ENCODE results near the gene TOM1L2. TPM values are rescaled to one million over a fixed set of nuclear protein-coding genes. Genes with fewer than 3 reads are reported as not detected.

TOM1L2 gene
- total RNA-seq, 4 donors from 2014 or later, result 17.5 to 44.6 (median 27.1) TPM

DNA sequence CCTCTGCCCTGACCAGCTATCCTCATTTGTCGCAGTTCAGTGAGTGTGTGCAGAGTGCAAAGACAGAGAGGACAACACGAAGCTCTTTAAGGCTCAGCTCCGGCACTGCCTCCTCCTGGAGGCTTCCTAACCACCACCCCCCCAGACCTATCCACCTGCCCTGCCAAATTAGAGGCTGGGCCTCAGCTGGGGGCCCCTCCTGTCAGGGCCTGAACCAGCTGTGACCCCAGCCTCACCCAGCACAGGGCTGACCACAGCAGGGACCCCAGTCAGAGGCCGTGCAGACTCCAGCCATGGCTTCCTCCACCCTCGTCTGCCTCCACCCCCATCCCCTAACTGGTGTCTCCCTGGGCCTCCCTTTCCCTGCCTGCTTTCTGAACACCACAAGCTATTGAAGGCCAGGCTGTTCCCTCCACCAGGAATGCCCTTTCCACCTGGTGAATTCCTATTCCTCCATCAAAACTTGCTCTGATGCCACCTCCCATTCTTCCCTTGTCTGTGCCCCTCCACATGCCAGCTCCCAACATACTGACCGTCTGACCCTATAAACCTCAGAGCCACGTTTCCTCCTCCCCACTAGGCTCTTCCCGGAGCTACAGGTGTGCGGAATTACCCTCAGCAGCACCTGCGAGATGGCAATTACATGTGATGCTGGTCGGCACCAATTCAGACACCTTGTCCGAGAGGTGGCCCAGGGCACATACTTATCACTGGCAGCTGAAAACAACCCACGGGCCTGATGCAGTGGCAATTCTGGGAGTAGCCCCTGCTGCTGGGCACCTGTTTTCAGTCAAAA, 144.2 kb downstream of the TOM1L2 start:
- TF ChIP-seq, protein P1, sequence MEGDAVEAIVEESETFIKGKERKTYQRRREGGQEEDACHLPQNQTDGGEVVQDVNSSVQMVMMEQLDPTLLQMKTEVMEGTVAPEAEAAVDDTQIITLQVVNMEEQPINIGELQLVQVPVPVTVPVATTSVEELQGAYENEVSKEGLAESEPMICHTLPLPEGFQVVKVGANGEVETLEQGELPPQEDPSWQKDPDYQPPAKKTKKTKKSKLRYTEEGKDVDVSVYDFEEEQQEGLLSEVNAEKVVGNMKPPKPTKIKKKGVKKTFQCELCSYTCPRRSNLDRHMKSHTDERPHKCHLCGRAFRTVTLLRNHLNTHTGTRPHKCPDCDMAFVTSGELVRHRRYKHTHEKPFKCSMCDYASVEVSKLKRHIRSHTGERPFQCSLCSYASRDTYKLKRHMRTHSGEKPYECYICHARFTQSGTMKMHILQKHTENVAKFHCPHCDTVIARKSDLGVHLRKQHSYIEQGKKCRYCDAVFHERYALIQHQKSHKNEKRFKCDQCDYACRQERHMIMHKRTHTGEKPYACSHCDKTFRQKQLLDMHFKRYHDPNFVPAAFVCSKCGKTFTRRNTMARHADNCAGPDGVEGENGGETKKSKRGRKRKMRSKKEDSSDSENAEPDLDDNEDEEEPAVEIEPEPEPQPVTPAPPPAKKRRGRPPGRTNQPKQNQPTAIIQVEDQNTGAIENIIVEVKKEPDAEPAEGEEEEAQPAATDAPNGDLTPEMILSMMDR (IDR thresholded peaks at IDR 0.05; ENCODE audit: low read depth), result no peak

- TF ChIP-seq, protein P1 (IDR thresholded peaks at IDR 0.05; ENCODE audit: low read depth), result no peak
Observed at GRCh38 chr17:17826942-17827785, 145.0 kb downstream of the TOM1L2 start.

DNA sequence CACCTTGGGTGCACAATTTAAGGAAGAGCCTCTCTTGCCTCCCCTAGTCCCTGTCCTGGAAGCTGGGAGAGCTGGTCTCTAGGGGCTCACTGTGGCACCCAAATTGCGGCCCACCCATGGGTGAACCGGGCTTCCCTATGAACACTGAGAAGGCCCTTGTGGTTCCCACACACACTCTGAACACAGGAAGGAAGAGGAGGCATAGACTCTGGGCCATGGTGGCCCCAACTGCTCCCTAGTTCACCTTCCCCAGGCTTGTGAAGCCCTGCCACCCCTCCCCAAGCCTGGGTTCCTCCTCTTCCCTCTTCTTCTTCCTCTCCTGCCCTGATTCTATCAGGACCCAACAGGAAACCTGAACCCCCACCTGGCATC, 145.9 kb downstream of the TOM1L2 start:
- TF ChIP-seq, protein P1 (IDR thresholded peaks at IDR 0.05; ENCODE audit: low read depth), result no peak

DNA sequence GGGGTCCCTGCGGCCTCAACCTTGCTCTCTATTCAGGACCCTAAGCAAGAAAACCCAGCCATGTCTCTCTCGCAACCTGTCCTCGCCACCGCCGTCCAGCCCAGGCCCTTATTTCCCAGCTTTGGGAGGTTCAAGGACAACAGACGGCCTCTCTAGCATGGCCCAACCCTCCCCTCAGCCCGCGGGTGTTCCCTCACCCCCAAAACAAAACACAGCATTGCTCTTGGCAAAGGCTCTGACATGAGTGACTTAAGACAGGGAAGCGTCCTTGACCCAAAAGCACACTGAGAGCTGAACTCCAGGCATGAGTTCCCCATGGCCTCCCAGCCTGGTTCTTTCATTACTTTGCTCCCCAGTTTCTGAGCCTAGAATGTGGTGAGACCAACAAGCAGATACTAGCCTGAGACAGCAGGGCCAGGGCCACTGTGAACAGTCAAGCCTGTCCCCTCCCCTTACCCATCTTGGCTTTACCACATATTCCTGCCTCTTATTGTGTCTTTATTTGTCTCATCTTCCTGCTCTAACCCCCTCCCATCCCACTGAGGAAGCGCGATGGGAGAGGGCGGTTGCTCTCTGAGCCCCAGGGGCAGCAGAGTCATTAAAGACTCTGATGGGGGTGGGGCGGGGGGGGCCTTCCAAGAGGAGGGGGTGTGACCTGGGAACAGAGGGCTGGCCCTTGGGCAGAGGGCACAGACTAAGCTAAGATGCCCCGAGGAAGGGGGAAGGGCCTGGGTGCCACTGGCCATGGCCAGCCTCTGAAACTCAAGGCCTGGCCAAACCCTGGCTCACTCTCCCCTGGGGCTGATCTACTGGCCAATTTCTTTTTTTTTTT, 147.2 kb downstream of the TOM1L2 start:
- TF ChIP-seq, protein P1 (IDR thresholded peaks at IDR 0.05; ENCODE audit: low read depth), result no peak

GRCh38 chr17:17824119-17824782, 147.9 kb downstream of the TOM1L2 start:
- TF ChIP-seq, protein P1 (IDR thresholded peaks at IDR 0.05; ENCODE audit: low read depth), result no peak

- TF ChIP-seq, protein P1 (IDR thresholded peaks at IDR 0.05; ENCODE audit: low read depth), result no peak
Observed at GRCh38 chr17:17823433-17824118, 148.6 kb downstream of the TOM1L2 start.

Data from subcutaneous adipose tissue (tissue), 4 donors.